HG02870 (cell line): ENCODE data around the gene PILRA.
"Not testable (repeated sequence)": the region's sequence is repeated elsewhere in the genome, so short reads cannot be mapped to it uniquely, and the experiment has no call there.

Source experiments
- ATAC-seq: cut with Tn5 transposase; IDR thresholded peaks from one replicate; pipeline ENCODE4 v1.9.1; 2021; ENCODE audit warnings: mild to moderate bottlenecking, moderate library complexity; ENCODE audit not compliant: unreplicated experiment

The PILRA gene

GRCh38 chr7:100432621-100433275, 59.5 kb downstream of the PILRA start:
- ATAC-seq: no peak

- ATAC-seq: no peak
These were observed 59.9 kb downstream of the PILRA start for GRCh38 chr7:100433276-100433591.

GRCh38 chr7:100433592-100434296, 60.5 kb downstream of the PILRA start:
- no peak for ATAC-seq

- ATAC-seq: no peak
These were observed 61.2 kb downstream of the PILRA start for GRCh38 chr7:100434297-100435144.

- peak; percentile 17 for ATAC-seq
These were observed 62.4 kb downstream of the PILRA start for GRCh38 chr7:100435401-100436304.

- ATAC-seq: no peak
These were observed 64.1 kb downstream of the PILRA start for GRCh38 chr7:100437150-100438100.

- no peak for ATAC-seq
These were observed 64.9 kb downstream of the PILRA start for GRCh38 chr7:100438172-100438571.

GRCh38 chr7:100438731-100439130, 65.4 kb downstream of the PILRA start:
- not testable (repeated sequence) for ATAC-seq

GRCh38 chr7:100439244-100439643, 66.0 kb downstream of the PILRA start:
- not testable (repeated sequence) for ATAC-seq

GRCh38 chr7:100441641-100442535, 68.6 kb downstream of the PILRA start:
- no peak for ATAC-seq

GRCh38 chr7:100443096-100443840, 70.0 kb downstream of the PILRA start:
- ATAC-seq: no peak

- no peak for ATAC-seq
These were observed 71.3 kb downstream of the PILRA start for GRCh38 chr7:100444311-100445278.

GRCh38 chr7:100446040-100446439, 72.8 kb downstream of the PILRA start:
- ATAC-seq: no peak

- ATAC-seq: not testable (repeated sequence)
These were observed 74.1 kb downstream of the PILRA start for GRCh38 chr7:100447363-100447762.

GRCh38 chr7:100449190-100449795, 76.0 kb downstream of the PILRA start:
- no peak for ATAC-seq
